PC-3 (cell line): ENCODE results near the gene TTLL10. TPM values are rescaled to one million over a fixed set of nuclear protein-coding genes. Genes with fewer than 3 reads are reported as not detected.

Source experiments
- ATAC-seq: fragments of 200-7000 bp; cut with Tn5 transposase; 2 replicates; pipeline ENCODE4 v1.9.1; 2020; ENCODE audit warnings: mild to moderate bottlenecking, moderate library complexity
- BruUV-seq: library from RNA; stranded (reverse); fragments of 400-500 nt; replicated peaks from 2 replicates; lab custom pipeline; 2021; lab: Mats Ljungman, UMichigan
- CTCF ChIA-PET: fragments of 300-600 bp; sonication (Branson Sonifier 250); formaldehyde crosslinking; loops from one replicate; lab custom pipeline; 2022; ENCODE audit warnings: antibody characterized with exemption; lab: Charles Lee
- POLR2A ChIA-PET: fragments of 300-600 bp; sonication (Branson Sonifier 250); formaldehyde crosslinking; loops from one replicate; lab custom pipeline; 2022; ENCODE audit warnings: antibody characterized with exemption; ENCODE audit not compliant: unreplicated experiment; lab: Charles Lee
- DNase-seq: peaks from one replicate; pipeline ENCODE4 v3.0.0-alpha.2; 2015
- H2AFZ ChIP-seq: fragments of 300-600 bp; sonication (generic); 2 replicates; pipeline ENCODE4 v1.6.0; 2016; ENCODE audit warnings: antibody characterized with exemption, low read length
- H3F3A ChIP-seq: fragments of 300-600 bp; sonication (generic); one replicate; pipeline ENCODE4 v1.6.0; 2017; ENCODE audit warnings: antibody characterized with exemption, low read length, control low read depth, mild to moderate bottlenecking; ENCODE audit not compliant: unreplicated experiment
- H3K27ac ChIP-seq: fragments of 300-600 bp; sonication (generic); 2 replicates; pipeline ENCODE4 v1.5.1; 2016; ENCODE audit warnings: mild to moderate bottlenecking, low read length
- H3K27me3 ChIP-seq: fragments of 300-600 bp; sonication (generic); 2 replicates; pipeline ENCODE4 v1.6.1; 2016; ENCODE audit warnings: low read length, mixed read lengths
- H3K36me3 ChIP-seq: fragments of 300-600 bp; sonication (generic); 2 replicates; pipeline ENCODE4 v1.6.1; 2016; ENCODE audit warnings: low read depth, mixed run types, low read length, mixed read lengths
- H3K4me1 ChIP-seq: fragments of 300-600 bp; sonication (generic); 2 replicates; pipeline ENCODE4 v1.5.1; 2016; ENCODE audit warnings: low read length; ENCODE audit not compliant: insufficient read depth
- H3K4me2 ChIP-seq: fragments of 300-600 bp; sonication (generic); 2 replicates; pipeline ENCODE4 v1.6.0; 2016; ENCODE audit warnings: low read length
- H3K4me3 ChIP-seq: fragments of 300-600 bp; sonication (generic); 2 replicates; pipeline ENCODE4 v1.5.1; 2016; ENCODE audit warnings: mild to moderate bottlenecking, low read length, mixed read lengths
- H3K79me2 ChIP-seq: fragments of 300-600 bp; sonication (generic); 2 replicates; pipeline ENCODE4 v1.6.1; 2017; ENCODE audit warnings: low read length, mixed read lengths
- H3K9ac ChIP-seq: fragments of 300-600 bp; sonication (generic); 2 replicates; pipeline ENCODE4 v1.6.0; 2016; ENCODE audit warnings: mild to moderate bottlenecking, low read length
- H3K9me2 ChIP-seq: fragments of 300-600 bp; sonication (generic); replicated peaks from 2 replicates; pipeline ENCODE4 v1.6.1; 2016; ENCODE audit warnings: mixed run types, low read length, mixed read lengths
- H3K9me3 ChIP-seq: fragments of 300-600 bp; sonication (generic); 2 replicates; pipeline ENCODE4 v1.6.1; 2016; ENCODE audit warnings: low read length, mixed read lengths
- H4K20me1 ChIP-seq: fragments of 300-600 bp; sonication (generic); 2 replicates; pipeline ENCODE4 v1.6.1; 2016; ENCODE audit warnings: low read length, mixed read lengths
- EZH2 ChIP-seq: fragments of 300-600 bp; sonication (generic); IDR thresholded peaks from one replicate; pipeline ENCODE4 v1.6.1; 2017; ENCODE audit warnings: antibody characterized with exemption, mild to moderate bottlenecking, low read length; ENCODE audit not compliant: unreplicated experiment
- EZH2phosphoT487 ChIP-seq: fragments of 300-600 bp; sonication (generic); IDR thresholded peaks from 2 replicates; pipeline ENCODE4 v1.6.1; 2018; ENCODE audit warnings: mild to moderate bottlenecking, antibody characterized with exemption, low read length, borderline replicate concordance
- intact Hi-C: fragments of 100-400 bp; cut with micrococcal nuclease; formaldehyde crosslinking; loops from 2 replicates; pipeline ENCODE4 v1.9.0; 2023
- total RNA-seq: library from RNA; depleted of rRNA; stranded (reverse); fragments of >200 nt; gene quantifications from 2 replicates; pipeline ENCODE4 v1.2.3, GENCODE V29; 2014
- TF ChIP-seq, protein P1 (sequence below): fragments of 300-600 bp; sonication (generic); conservative IDR thresholded peaks from 2 replicates; pipeline ENCODE4 v1.5.1; 2017; ENCODE audit warnings: antibody characterized with exemption, low read depth, mild to moderate bottlenecking, low read length

TTLL10 gene
- total RNA-seq, 1 experiment from 2014 or later, result 0.36 TPM

DNA sequence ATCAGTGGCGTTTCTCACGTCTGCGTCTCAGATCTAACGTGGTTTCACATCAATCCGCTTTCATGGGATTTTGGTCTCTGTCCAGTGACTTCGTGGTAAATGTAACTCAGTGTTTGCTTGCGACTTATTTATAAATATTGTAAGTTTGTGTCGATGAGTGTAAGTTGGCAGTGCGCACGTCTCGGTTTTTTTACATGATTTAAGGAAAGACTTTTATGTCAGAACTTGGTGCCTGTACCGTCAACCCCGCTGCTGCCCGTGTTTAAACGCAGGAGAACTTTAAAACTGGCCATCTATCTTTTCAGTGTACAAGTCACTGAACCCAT is 59.9 kb downstream of the TTLL10 start:
- peaks cover 55% of the 10 kb centered on the region for H3K4me1 ChIP-seq
- ATAC-seq (no peak), DNase-seq (peak; percentile 23)
- intact Hi-C loops, result no loop called here
- TF ChIP-seq EZH2phosphoT487, result no peak
- TF ChIP-seq, protein P1, sequence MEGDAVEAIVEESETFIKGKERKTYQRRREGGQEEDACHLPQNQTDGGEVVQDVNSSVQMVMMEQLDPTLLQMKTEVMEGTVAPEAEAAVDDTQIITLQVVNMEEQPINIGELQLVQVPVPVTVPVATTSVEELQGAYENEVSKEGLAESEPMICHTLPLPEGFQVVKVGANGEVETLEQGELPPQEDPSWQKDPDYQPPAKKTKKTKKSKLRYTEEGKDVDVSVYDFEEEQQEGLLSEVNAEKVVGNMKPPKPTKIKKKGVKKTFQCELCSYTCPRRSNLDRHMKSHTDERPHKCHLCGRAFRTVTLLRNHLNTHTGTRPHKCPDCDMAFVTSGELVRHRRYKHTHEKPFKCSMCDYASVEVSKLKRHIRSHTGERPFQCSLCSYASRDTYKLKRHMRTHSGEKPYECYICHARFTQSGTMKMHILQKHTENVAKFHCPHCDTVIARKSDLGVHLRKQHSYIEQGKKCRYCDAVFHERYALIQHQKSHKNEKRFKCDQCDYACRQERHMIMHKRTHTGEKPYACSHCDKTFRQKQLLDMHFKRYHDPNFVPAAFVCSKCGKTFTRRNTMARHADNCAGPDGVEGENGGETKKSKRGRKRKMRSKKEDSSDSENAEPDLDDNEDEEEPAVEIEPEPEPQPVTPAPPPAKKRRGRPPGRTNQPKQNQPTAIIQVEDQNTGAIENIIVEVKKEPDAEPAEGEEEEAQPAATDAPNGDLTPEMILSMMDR, result no peak
- TF ChIP-seq EZH2, result no peak
- H3K27ac ChIP-seq, result peak overlapping the region; percentile 2; the same call in 1 of the 2 replicates
- H3K9ac ChIP-seq, result peak overlapping the region; percentile 52
- H4K20me1 ChIP-seq, result peaks cover 15% of the 10 kb centered on the region
- H3K79me2 ChIP-seq, result peaks cover 66% of the 10 kb centered on the region
- peak overlapping the region; percentile 65 for H3K4me3 ChIP-seq
- peaks cover 6% of the 10 kb centered on the region for H3K36me3 ChIP-seq
- no peak overlapping the region for H2AFZ ChIP-seq
- ChIA-PET POLR2A (no interaction called here), CTCF (no interaction called here)
- H3K4me2 ChIP-seq, result peak overlapping the region; percentile 78
- H3K9me2 ChIP-seq, result no peaks in the 10 kb centered on the region
- no peaks in the 10 kb centered on the region for H3F3A ChIP-seq
- no TSS peak for BruUV-seq
- no peaks in the 10 kb centered on the region for H3K27me3 ChIP-seq
- H3K9me3 ChIP-seq, result no peaks in the 10 kb centered on the region

DNA sequence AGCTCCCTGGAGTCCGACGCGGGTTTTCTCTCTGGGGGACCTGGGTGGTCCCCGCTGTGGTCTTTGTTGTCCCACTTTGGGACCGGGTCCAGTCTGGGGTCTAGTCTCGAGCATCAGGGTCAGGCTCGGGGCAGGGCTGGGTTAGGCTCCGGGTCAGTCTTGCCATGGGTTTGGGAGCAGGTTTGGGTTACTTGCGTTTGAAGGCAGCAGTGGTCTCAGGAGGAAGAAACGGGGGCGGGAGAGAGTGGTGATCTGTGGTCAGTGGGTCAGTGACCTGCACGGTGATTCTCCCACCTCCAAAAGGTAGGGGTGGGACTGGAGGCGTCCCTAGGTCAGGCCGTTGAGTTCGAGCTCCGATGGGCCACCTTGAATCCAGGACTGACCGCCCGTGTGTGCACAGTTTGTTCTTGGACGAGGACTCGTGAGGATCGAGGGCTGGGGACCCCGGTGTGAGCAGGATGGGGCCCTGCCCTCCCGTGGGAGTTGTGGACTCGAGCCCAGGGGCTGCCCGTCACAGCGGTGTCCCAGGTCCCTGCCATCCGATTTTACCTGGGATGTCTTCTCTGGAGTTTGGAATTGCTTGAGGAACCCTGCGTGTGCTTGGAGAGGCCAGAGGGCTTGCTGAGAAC is 60.6 kb downstream of the TTLL10 start:
- Histone ChIP-seq H3K36me3 (peaks cover 5% of the 10 kb centered on the region; the same call in 1 of the 2 replicates), H3K9ac (peak overlapping the region; percentile 52; the same call in 1 of the 2 replicates), H3K4me1 (peaks cover 63% of the 10 kb centered on the region), H3K27me3 (no peaks in the 10 kb centered on the region), H3K27ac (no peak overlapping the region), H2AFZ (no peak overlapping the region), H3F3A (no peaks in the 10 kb centered on the region), H3K9me2 (no peaks in the 10 kb centered on the region), H3K9me3 (no peaks in the 10 kb centered on the region), H3K4me2 (peak overlapping the region; percentile 78), H3K79me2 (peaks cover 59% of the 10 kb centered on the region), H3K4me3 (peak overlapping the region; percentile 65), H4K20me1 (peaks cover 9% of the 10 kb centered on the region)
- ATAC-seq (no peak), DNase-seq (no peak)
- ChIA-PET CTCF (no interaction called here), POLR2A (no interaction called here)
- no TSS peak for BruUV-seq
- TF ChIP-seq, protein P1, result no peak
- no peak for TF ChIP-seq EZH2phosphoT487
- TF ChIP-seq EZH2, result no peak
- intact Hi-C loops, result no loop called here

DNA sequence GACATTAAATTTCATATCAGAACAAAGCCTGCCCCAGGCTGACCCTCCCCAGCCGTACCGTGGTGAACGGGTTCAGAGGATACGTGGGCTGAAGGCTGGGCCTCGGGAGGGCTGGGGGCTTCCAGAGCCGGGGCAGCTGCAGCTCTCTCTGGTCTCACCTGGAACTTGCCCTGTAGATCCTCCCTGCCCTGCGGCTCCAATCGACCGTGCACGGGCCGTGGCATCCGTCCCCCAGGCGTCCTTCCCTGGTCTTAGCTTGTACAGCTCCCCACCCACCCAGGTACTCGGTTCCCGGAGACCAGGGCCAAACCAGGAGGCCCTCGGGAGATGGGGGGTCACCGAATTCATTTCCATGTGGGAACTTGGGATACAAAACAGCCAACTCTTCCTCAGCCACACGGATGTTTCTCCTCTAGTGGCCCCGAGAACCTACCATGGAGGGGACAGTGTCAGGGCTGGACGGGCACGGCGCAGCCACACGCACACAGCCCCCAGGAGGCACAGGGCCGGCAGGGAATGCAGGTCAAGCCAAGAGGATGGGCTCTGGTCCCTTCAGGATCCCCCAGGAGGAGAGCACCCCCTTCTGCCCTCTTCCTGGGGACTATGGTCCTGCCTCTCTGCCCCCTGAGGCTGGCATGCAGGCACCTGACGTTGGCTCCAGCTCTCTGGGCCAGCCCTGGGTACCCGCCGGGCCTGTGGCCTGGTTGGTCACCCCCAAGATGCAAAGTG is 61.5 kb downstream of the TTLL10 start:
- Histone ChIP-seq H3F3A (no peaks in the 10 kb centered on the region), H3K27me3 (no peaks in the 10 kb centered on the region), H3K36me3 (no peaks in the 10 kb centered on the region), H3K4me3 (no peak overlapping the region), H2AFZ (no peak overlapping the region), H3K9me2 (no peaks in the 10 kb centered on the region), H4K20me1 (peaks cover under 1% of the 10 kb centered on the region; the same call in 1 of the 2 replicates), H3K79me2 (peaks cover 50% of the 10 kb centered on the region), H3K9ac (no peak overlapping the region), H3K9me3 (no peaks in the 10 kb centered on the region), H3K4me2 (no peak overlapping the region), H3K27ac (no peak overlapping the region), H3K4me1 (peaks cover 66% of the 10 kb centered on the region)
- DNase-seq, result no peak
- CTCF ChIA-PET, result no interaction called here
- POLR2A ChIA-PET, result no interaction called here
- BruUV-seq, result no TSS peak
- no peak for TF ChIP-seq EZH2
- no peak for TF ChIP-seq EZH2phosphoT487
- TF ChIP-seq, protein P1, result no peak
- ATAC-seq, result no peak
- intact Hi-C loops, result loop anchor here (5.0 kb wide), 1 partner anchor 57 kb away; no protein-coding TSS in a partner anchor
